Measurements from ENCODE around the gene ARF1.

ARF1 gene

GRCh38 chr1:228071839-228072657 is 10.5 kb upstream of the ARF1 start:
- DNase-seq: no peak

GRCh38 chr1:228072658-228073043 is 9.9 kb upstream of the ARF1 start:
- DNase-seq: no peak

DNA sequence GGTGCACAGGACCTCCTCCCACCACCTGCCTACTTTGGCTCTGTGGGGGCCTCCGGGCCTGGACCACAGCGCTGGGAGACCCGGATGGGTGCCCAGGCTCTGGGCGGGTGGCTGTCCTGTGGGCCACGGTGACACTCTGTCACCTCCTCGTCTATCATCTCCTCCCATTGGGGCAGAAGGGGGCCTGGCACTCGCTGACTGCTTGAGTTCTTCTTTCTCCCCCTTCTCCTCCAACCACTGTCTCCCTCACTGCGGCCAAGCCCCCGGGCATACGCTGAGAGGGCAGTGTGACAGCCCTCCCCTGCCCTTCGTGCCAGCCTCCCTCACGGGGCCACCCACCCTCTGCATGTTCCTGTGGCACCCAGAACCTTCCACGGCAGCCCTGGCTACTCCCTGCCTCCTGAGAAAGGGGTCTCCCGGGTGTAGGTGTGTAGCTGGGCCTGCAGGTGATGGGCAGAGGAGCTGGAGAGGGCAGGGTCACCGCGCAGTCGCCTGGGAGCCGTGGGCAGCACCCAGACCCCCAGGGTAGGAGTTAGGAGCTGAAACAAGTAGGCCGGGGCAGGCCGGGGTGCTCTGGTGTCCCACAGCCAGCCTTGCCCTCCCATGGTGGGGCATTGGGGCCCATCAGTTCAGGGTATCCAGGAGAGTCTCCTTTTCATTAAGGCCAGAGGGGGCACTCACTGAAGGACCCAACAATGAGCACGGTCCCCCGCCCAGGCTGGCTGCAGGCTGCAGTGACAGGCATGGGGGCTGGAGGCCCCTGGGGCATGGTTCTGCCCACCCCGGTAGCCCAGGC is 9.2 kb upstream of the ARF1 start:
- no peak for DNase-seq

- DNase-seq: no peak
Measured at GRCh38 chr1:228073857-228074545, 8.5 kb upstream of the ARF1 start.

GRCh38 chr1:228074954-228075730 is 7.4 kb upstream of the ARF1 start:
- no peak for DNase-seq

- no peak for DNase-seq
Measured at GRCh38 chr1:228075801-228076271, 6.7 kb upstream of the ARF1 start.

GRCh38 chr1:228076796-228077430 is 5.6 kb upstream of the ARF1 start:
- no peak for DNase-seq

- no peak for DNase-seq
Measured at GRCh38 chr1:228077565-228078330, 4.8 kb upstream of the ARF1 start.

GRCh38 chr1:228079013-228079412 is 3.5 kb upstream of the ARF1 start:
- DNase-seq: no peak

DNA sequence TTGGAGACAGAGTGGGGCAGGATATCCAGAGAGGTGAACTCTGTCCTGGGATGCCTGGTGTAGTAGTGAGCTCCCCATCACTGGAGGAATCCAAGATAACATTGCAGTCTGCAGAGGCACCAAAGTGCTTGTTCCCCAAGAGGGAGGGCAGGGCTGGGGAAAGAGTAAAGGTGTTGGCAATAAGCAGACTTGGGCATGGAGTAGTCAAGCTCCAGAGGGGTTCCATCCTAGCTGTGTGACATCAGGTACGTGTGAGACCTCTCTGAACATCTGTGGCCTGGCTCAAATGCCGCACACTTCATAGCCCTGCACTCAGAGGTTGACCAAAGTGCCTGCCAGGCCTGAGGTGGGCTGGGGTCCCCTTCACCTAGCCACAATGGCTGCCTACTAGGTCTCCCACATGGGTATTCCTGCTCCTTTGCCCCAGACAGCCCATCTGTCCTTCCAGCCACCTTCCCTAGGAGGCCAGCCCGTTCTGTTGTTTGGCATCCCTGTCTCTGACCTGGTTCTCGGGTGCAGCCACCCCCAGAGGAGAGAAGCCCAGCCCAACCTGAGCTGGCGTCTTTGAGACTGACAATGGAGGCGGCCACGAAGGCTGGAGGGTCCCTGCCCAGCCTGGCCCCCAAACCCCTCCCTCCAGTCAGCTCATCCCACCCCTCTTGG is 2.8 kb upstream of the ARF1 start:
- DNase-seq: no peak

DNA sequence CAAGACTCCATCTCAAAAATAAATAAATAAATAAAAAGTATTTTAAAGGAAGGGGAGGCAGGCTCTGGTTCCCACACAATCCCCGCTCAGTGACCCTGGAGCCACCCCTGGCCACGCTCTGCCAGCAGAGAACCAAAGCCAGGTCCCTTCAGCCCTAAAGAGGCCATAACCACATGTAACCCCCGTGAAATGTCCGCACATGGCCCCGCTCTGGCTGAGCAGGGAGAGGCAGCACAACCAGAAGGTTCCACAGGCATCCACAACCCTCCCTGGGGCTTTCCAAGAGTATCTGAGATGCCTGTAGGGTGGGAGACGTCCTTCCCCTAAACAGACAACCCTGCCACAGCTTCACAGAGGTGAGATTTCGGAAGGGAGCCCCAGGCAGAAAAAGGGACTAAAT is 1.4 kb upstream of the ARF1 start:
- DNase-seq: no peak

GRCh38 chr1:228081578-228082213 is 812 bp upstream of the ARF1 start:
- DNase-seq: no peak

GRCh38 chr1:228082918-228083870 is 686 bp downstream of the ARF1 start:
- no peak for DNase-seq

GRCh38 chr1:228083871-228084278 is 1.4 kb downstream of the ARF1 start:
- DNase-seq: no peak

DNA sequence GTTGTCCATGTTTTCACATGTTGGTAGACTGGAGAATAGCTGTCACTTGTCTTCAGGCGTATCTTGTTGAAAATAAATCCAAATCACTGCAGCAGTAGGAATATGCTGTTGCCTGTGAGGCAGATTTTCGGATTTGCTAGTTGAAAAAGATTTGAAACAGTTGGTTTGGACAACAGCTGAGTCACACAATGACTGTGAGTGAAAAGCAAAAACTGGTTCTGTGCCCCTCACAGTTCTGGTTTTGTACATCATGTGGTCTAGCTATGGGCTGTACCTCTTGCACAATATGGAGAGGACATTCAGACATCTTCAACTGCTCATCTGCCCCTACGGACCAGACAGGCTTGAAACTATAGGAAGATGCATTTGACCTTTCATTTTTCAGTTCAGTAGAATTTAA is 1.8 kb downstream of the ARF1 start:
- DNase-seq: no peak

DNA sequence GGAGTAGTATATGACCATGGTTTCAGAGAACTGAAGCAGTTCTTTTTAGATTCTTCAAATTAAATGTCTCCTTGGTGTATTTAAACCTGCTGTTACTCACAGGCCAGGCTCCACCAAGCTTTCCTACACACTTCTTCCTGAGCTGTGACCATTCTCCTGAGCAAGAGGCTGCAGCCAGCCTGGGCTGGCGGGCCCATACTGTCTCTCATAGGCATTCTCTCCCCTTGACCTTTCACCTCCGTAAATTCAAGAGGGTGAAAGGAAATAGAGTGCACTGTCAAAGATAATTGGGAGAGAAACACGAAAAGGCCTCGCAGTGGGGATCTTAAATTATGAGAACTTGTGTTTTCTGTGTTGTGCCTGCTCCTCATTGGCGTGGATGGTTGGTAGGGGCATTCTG is 2.3 kb downstream of the ARF1 start:
- no peak for DNase-seq

DNA sequence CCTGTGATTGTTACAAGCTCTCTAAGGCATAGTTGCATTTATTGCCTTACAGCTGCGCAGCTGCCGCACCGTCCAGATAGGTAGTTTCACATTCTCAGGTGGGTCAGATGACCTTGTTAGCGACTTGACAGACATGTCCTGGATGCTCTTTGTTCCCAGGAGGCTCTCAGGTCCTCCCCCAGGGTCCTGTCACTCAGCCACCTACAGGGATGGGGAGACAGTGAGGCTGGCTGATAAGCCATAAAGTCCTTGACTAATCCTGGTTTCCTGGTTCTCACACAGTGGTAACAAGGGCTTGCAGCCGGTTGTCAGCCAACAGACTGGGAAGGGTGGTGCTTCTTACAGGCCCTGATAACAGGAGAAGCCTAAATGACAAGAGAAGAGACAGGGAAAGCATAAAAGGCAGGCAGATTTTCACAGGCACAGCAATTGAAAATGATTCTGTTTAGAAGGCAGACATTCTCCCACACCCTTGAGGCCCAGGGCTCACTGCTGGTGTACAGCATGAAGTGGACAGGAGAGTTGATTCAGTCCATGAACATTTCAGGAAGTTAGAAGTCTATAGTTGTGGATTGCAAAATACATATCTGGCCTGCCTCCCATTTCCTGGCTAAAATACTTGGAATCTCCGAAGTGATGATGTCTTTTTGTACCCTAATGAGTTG is 2.9 kb downstream of the ARF1 start:
- no peak for DNase-seq

DNA sequence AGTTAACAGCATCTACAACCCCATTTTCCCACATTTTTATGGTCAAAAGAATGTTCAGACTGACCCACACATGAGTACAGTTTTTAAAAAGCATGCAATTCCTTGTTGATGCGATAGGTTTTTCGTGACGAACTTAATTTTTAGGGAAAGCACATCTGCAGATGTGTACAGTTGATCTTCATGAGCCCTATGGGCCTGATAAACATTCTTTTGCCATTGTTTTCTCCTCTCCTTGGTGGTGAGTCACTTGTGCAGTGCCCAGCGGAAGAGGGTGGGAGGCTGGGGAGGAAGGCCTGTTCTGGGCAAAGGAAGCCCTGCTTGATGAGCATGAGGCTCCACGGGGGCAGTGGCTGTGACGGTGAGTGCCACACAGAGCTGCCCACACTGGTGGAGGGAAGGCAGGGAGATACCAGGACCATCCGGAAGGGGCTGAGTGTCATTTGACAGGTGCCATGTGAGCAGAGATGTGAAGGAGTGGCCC is 5.3 kb downstream of the ARF1 start:
- DNase-seq: no peak
